Measurements from ENCODE around the gene CADM2. TPM values are rescaled to one million over a fixed set of nuclear protein-coding genes. Genes with fewer than 3 reads are reported as not detected.

Gene CADM2
- total and polyA plus RNA-seq, 2 donors from 2014 or later, result 0.06 to 0.25 TPM

GRCh38 chr3:85370341-85370740 is 411.6 kb downstream of the CADM2 start:
- Histone ChIP-seq H3K9ac (ENCODE audit: low read length in 3 of 3) (no peak overlapping the region), H3K4me1 (ENCODE audit: control insufficient read depth in 2 of 3, insufficient read depth in 2 of 3, low read depth in 1 of 3, low read length in 3 of 3) (no peaks in the 10 kb centered on the region), H3K9me3 (ENCODE audit: control insufficient read depth in 2 of 3, insufficient read depth in 1 of 3, low read length in 3 of 3) (no peaks in the 10 kb centered on the region), H3K4me3 (ENCODE audit: low read length in 3 of 3) (no peak overlapping the region), H3K27me3 (ENCODE audit: control insufficient read depth, insufficient read depth, low read length) (no peaks in the 10 kb centered on the region), H3K36me3 (ENCODE audit: control insufficient read depth in 2 of 3, insufficient read depth in 3 of 3, low read length in 3 of 3) (no peaks in the 10 kb centered on the region), H3K27ac (ENCODE audit: low read depth in 2 of 2, low read length in 2 of 2) (no peak overlapping the region)
- DNase-seq (no peak), FAIRE-seq (no peak)
- intact Hi-C loops (cut with DNase I), result no loop called here
- no peak for TF ChIP-seq CTCF (IDR thresholded peaks at IDR 0.05; ENCODE audit: borderline replicate concordance, extremely low read depth, insufficient read depth)

- no peak for FAIRE-seq
- intact Hi-C loops (cut with DNase I), result no loop called here
- no peak overlapping the region for H3K9ac ChIP-seq (ENCODE audit: low read length in 3 of 3)
- no peak overlapping the region for H3K27ac ChIP-seq (ENCODE audit: low read depth in 2 of 2, low read length in 2 of 2)
- DNase-seq, result no peak
- TF ChIP-seq CTCF (IDR thresholded peaks at IDR 0.05; ENCODE audit: borderline replicate concordance, extremely low read depth, insufficient read depth), result no peak
- H3K27me3 ChIP-seq (ENCODE audit: control insufficient read depth, insufficient read depth, low read length), result no peaks in the 10 kb centered on the region
- H3K9me3 ChIP-seq (ENCODE audit: control insufficient read depth in 2 of 3, insufficient read depth in 1 of 3, low read length in 3 of 3), result no peaks in the 10 kb centered on the region
- no peaks in the 10 kb centered on the region for H3K36me3 ChIP-seq (ENCODE audit: control insufficient read depth in 2 of 3, insufficient read depth in 3 of 3, low read length in 3 of 3)
- no peaks in the 10 kb centered on the region for H3K4me1 ChIP-seq (ENCODE audit: control insufficient read depth in 2 of 3, insufficient read depth in 2 of 3, low read depth in 1 of 3, low read length in 3 of 3)
- H3K4me3 ChIP-seq (ENCODE audit: low read length in 3 of 3), result no peak overlapping the region
These were observed 417.3 kb downstream of the CADM2 start for GRCh38 chr3:85376131-85376530.

- Histone ChIP-seq H3K27me3 (ENCODE audit: control insufficient read depth, insufficient read depth, low read length) (no peaks in the 10 kb centered on the region), H3K4me1 (ENCODE audit: control insufficient read depth in 2 of 3, insufficient read depth in 2 of 3, low read depth in 1 of 3, low read length in 3 of 3) (no peaks in the 10 kb centered on the region), H3K36me3 (ENCODE audit: control insufficient read depth in 2 of 3, insufficient read depth in 3 of 3, low read length in 3 of 3) (no peaks in the 10 kb centered on the region), H3K27ac (ENCODE audit: low read depth in 2 of 2, low read length in 2 of 2) (no peak overlapping the region), H3K9me3 (ENCODE audit: control insufficient read depth in 2 of 3, insufficient read depth in 1 of 3, low read length in 3 of 3) (no peaks in the 10 kb centered on the region), H3K9ac (ENCODE audit: low read length in 3 of 3) (no peak overlapping the region), H3K4me3 (ENCODE audit: low read length in 3 of 3) (no peak overlapping the region)
- no peak for DNase-seq
- TF ChIP-seq CTCF (IDR thresholded peaks at IDR 0.05; ENCODE audit: borderline replicate concordance, extremely low read depth, insufficient read depth), result no peak
- no peak for FAIRE-seq
- intact Hi-C loops (cut with DNase I), result no loop called here
These were observed 418.3 kb downstream of the CADM2 start for GRCh38 chr3:85377115-85377514.

GRCh38 chr3:85384372-85384771 is 425.6 kb downstream of the CADM2 start:
- TF ChIP-seq CTCF (IDR thresholded peaks at IDR 0.05; ENCODE audit: borderline replicate concordance, extremely low read depth, insufficient read depth), result no peak
- H3K9ac ChIP-seq (ENCODE audit: low read length in 3 of 3), result no peak overlapping the region
- no peaks in the 10 kb centered on the region for H3K4me1 ChIP-seq (ENCODE audit: control insufficient read depth in 2 of 3, insufficient read depth in 2 of 3, low read depth in 1 of 3, low read length in 3 of 3)
- no peak for FAIRE-seq
- no peaks in the 10 kb centered on the region for H3K36me3 ChIP-seq (ENCODE audit: control insufficient read depth in 2 of 3, insufficient read depth in 3 of 3, low read length in 3 of 3)
- no peak overlapping the region for H3K4me3 ChIP-seq (ENCODE audit: low read length in 3 of 3)
- no peaks in the 10 kb centered on the region for H3K9me3 ChIP-seq (ENCODE audit: control insufficient read depth in 2 of 3, insufficient read depth in 1 of 3, low read length in 3 of 3)
- DNase-seq, result peak in 1 of 5 donors; percentile 48
- H3K27me3 ChIP-seq (ENCODE audit: control insufficient read depth, insufficient read depth, low read length), result no peaks in the 10 kb centered on the region
- no peak overlapping the region for H3K27ac ChIP-seq (ENCODE audit: low read depth in 2 of 2, low read length in 2 of 2)
- intact Hi-C loops (cut with DNase I), result no loop called here

Measured in kidney (tissue), 14 donors.